Subcutaneous abdominal adipose tissue (tissue), 5 donors: ENCODE results near the gene MACF1.
A peak's percentile ranks its signal among the peaks of the same experiment; 100 is the strongest.
"Not testable (repeated sequence)": the region's sequence is repeated elsewhere in the genome, so short reads cannot be mapped to it uniquely, and the experiment has no call there.

Experiments used
- H3K27ac ChIP-seq: one replicate; pipeline ENCODE4 v1.7.0; 2013; ENCODE audit warnings: low read depth, mild to moderate bottlenecking, inconsistent platforms, low read length, moderate library complexity
- H3K27me3 ChIP-seq, 5 donors: one replicate each; pipeline ENCODE4 v1.7.0; 2013; ENCODE audit warnings: low read length in 5 of 5, inconsistent platforms in 1 of 5; ENCODE audit not compliant: control insufficient read depth in 5 of 5, insufficient read depth in 4 of 5
- H3K36me3 ChIP-seq, 5 donors: one replicate each; pipeline ENCODE4 v1.7.0; 2013; ENCODE audit warnings: low read length in 5 of 5; ENCODE audit not compliant: control insufficient read depth in 5 of 5, insufficient read depth in 5 of 5
- H3K4me1 ChIP-seq, 5 donors: one replicate each; pipeline ENCODE4 v1.7.0; 2013; ENCODE audit warnings: low read length in 5 of 5, mild to moderate bottlenecking in 3 of 5, moderate library complexity in 1 of 5; ENCODE audit not compliant: control insufficient read depth in 5 of 5, insufficient read depth in 5 of 5
- H3K4me3 ChIP-seq, 5 donors: one replicate each; pipeline ENCODE4 v1.7.0; 2013; ENCODE audit warnings: low read length in 5 of 5, low read depth in 1 of 5
- H3K9ac ChIP-seq, 5 donors: one replicate each; pipeline ENCODE4 v1.7.0; 2013; ENCODE audit warnings: low read length in 5 of 5, mild to moderate bottlenecking in 4 of 5, moderate library complexity in 3 of 5
- H3K9me3 ChIP-seq, 5 donors: one replicate each; pipeline ENCODE4 v1.7.0; 2013; ENCODE audit warnings: low read length in 5 of 5; ENCODE audit not compliant: control insufficient read depth in 5 of 5
- donor health status: healthy.
- donor health status: healthy.
- donor health status: healthy.
- donor health status: healthy.
- donor health status: healthy.

Gene MACF1

DNA sequence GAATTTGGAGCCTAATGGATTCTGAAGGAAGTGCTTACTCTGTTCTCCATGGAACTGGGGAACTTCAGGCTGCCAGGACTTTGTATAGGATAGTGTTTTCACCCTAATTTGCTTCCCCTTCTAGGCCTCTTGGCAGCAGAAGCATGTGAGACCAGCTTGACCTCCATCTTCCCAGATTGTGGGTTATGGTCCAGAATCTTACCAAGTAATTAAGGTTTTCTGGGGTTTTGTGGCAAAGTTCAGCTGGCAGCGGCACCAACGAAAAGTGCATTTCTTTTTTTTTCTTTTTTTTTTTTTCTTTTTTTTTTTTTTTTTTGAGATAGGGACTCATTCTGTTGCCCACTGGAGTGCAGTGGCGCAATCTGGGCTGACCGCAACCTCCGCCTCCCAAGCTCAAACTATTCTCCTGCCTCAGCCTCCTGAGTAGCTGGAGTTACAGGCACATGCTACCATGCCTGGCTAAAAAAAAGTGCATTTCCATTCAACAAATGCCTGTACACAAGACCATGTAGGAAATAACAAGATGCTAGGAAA lies 283.6 kb downstream of the MACF1 start:
- Histone ChIP-seq H3K36me3 (peaks cover 13 to 47% (median 42%) of the 10 kb centered on the region in 5 donors), H3K4me3 (no peak overlapping the region), H3K9me3 (no peaks in the 10 kb centered on the region), H3K27me3 (peaks cover 0 to 12% (median 9%) of the 10 kb centered on the region in 5 donors), H3K9ac (no peak overlapping the region), H3K4me1 (peaks cover 0 to 16% (median 7%) of the 10 kb centered on the region in 5 donors), H3K27ac (no peak overlapping the region)

- Histone ChIP-seq H3K4me3 (no peak overlapping the region), H3K9me3 (no peaks in the 10 kb centered on the region), H3K27ac (no peak overlapping the region), H3K27me3 (peaks cover 0 to 16% (median 12%) of the 10 kb centered on the region in 5 donors), H3K36me3 (peaks cover 13 to 39% (median 36%) of the 10 kb centered on the region in 5 donors), H3K4me1 (peaks cover 0 to 16% (median 7%) of the 10 kb centered on the region in 5 donors), H3K9ac (no peak overlapping the region)
Measured at GRCh38 chr1:39488793-39489566, 284.5 kb downstream of the MACF1 start.

DNA sequence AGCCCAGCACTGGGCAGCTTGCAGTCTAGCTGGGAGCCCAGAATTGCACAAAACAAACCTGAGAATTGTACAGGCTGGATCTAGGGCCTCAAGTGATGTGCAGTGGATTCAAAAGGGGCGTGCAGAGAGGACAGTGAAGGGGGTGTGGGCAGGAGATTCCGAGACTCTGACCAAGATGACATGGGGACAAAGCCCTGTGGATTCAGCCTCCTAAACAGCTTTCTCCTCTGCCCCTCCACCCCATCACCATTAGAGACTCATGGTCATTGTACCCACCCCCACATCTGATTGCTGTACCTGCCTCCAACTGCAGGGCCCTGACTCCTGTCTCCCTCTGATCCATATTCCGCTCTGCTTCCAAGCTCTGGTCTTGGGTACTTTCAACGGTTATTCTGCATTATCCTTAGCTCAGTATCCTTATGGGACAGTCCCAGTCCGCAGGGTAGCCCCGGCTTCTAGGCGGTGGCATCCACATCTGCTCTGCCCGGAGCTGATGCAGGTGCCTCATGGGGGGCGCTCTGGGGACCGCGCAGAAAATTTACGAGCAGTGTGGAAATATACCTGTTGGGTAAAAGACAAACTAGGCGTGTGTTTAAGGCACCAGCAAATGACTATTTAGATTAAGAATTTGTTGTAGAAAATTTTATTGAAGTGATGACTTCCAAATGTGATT lies 285.2 kb downstream of the MACF1 start:
- Histone ChIP-seq H3K9ac (no peak overlapping the region), H3K4me3 (no peak overlapping the region)

DNA sequence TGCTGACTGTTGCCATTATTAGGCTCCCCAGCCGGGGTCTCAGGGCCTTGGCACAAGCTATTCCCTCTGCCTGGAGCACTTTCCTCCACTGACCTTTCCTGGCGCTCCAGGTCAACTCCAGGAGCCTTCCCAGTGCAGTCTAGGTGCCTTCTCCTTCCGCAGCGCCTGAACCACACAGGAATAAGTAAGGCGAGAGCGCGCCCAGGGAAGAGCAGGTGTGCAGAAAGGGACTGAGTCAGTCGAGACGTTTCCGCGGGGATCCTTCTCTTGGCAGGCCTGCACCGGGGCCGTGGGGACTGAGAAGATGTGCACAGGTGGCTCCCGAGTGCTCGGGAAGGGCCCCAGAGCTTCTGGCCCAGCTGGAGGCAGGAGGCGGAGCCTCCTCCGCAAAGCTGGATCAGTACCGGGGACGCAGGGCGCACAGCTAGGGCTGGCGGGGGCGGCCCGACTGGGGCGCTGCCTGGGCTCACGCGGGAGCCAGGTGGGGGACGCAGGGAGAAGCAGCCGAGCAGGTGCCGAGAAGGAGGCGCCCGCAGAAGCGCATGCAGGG lies 286.2 kb downstream of the MACF1 start:
- Histone ChIP-seq H3K9ac (no peak overlapping the region), H3K36me3 (peaks cover 9 to 24% (median 22%) of the 10 kb centered on the region in 5 donors), H3K4me1 (peaks cover 0 to 10% (median 7%) of the 10 kb centered on the region in 5 donors), H3K27ac (no peak overlapping the region), H3K27me3 (peaks cover 0 to 17% (median 12%) of the 10 kb centered on the region in 5 donors), H3K4me3 (peak overlapping the region in 4 of 5 donors; percentile 22 to 66 (median 53)), H3K9me3 (no peaks in the 10 kb centered on the region)

More for the DNA sequence above, 285.2 kb downstream of the MACF1 start:
- Histone ChIP-seq H3K4me1 (peaks cover 0 to 16% (median 7%) of the 10 kb centered on the region in 5 donors), H3K9me3 (no peaks in the 10 kb centered on the region), H3K36me3 (peaks cover 12 to 33% (median 32%) of the 10 kb centered on the region in 5 donors), H3K27ac (no peak overlapping the region), H3K27me3 (peaks cover 0 to 16% (median 12%) of the 10 kb centered on the region in 5 donors)

DNA sequence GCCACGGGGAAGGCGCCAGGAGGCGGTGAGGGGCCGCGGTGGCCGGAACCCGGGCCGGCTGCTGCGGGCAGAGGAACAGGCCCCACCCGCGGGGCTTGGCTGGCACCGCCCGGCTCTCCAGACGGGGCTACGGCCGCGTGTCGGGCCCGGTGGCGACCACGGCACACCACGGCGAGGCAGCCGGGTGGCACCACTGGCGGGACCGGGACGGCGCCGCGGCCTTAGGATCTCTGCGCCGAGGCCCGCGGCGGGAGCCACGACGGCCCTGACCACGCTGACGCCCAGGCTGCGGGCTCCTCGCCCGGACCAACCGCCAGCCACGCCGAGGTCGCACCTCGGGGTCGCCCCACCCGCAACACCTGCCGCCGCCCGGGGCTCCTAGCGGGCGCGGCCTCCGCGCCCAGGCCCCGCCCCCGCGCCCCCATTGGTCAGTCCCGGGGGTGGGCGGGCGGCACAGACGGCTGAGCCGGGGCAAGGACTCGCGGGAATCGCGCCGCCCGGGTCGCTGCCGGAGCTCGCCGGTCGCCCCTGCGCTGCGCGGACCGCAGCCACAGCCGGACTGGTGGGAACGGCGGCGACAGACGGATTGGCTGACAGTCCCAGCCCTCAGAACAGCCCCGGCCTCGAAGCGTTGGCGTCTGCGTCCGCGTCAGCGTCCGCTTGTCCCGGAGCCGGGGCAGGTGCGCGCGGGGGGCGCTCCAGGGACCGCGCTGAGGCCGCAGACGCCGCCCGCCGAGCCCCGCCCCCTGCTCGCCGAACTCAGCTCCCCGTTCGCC lies 286.8 kb downstream of the MACF1 start, which contains the start of gene BMP8A:
Gene BMP8A (plus strand): TSS at position 491 of the 776 bp plus-strand sequence. CDS start 356 bp downstream, outside the sequence.
- Histone ChIP-seq H3K27ac (no peak within 1 kb of the TSS), H3K9me3 (no peaks in the 10 kb centered on the region), H3K4me1 (peaks cover 0 to 10% (median 7%) of the 10 kb centered on the region in 5 donors), H3K27me3 (peaks cover 0 to 17% (median 12%) of the 10 kb centered on the region in 5 donors), H3K36me3 (peaks cover 5 to 17% (median 16%) of the 10 kb centered on the region in 5 donors), H3K9ac (no peak within 1 kb of the TSS), H3K4me3 (peak within 1 kb of the TSS in 4 of 5 donors; percentile 22 to 66 (median 53))

DNA sequence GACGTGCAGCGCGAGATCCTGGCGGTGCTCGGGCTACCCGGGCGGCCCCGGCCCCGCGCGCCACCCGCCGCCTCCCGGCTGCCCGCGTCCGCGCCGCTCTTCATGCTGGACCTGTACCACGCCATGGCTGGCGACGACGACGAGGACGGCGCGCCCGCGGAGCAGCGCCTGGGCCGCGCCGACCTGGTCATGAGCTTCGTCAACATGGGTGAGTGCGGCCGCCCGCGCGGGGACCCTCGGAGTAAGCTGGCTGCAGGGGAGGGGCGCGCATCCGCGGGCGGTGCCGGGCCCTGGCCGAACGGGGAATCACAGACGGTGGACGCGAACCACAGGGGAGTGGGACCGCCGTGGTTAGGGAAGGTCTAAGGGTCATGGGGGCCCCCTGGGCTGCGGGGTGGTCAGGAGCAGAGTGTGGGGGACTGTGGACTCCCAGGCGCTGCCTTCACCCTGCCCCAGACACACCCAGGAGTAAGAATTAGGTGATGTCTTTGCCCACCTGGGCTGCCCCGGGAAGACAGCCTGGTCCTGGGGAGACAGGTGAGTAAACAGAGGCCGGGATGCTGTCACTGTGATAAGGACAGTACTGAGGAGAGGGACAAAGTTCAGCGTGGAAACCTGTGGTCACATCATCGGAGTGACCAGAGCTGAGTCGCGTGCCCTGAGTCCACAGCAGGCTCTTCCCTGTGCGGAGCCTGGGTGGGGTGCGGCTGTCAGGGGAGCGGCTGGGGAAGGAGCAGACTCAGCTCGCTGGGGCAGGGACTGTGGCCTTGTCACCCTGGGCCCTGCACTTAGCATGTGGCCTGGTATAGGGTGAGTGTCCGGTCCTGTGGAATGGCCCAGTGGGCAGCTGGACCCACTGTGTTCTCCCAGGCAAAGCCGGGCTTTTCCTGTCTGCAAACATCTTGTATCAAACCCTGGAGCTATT lies 287.9 kb downstream of the MACF1 start:
- H3K27ac ChIP-seq, H3K36me3 ChIP-seq, H3K9ac ChIP-seq, H3K4me3 ChIP-seq, H3K9me3 ChIP-seq: not testable (repeated sequence)
- peaks cover 0 to 17% (median 12%) of the 10 kb centered on the region in 5 donors for H3K27me3 ChIP-seq
- peaks cover 0 to 10% (median 7%) of the 10 kb centered on the region in 5 donors for H3K4me1 ChIP-seq

- not testable (repeated sequence) for H3K36me3 ChIP-seq, H3K4me3 ChIP-seq, H3K9ac ChIP-seq, H3K27ac ChIP-seq, H3K9me3 ChIP-seq
- peaks cover 0 to 17% (median 12%) of the 10 kb centered on the region in 5 donors for H3K27me3 ChIP-seq
- H3K4me1 ChIP-seq: peaks cover 0 to 10% (median 7%) of the 10 kb centered on the region in 5 donors
Measured at GRCh38 chr1:39493043-39493810, 288.7 kb downstream of the MACF1 start.

GRCh38 chr1:39494671-39495410 lies 290.3 kb downstream of the MACF1 start:
- H3K27me3 ChIP-seq: peaks cover 0 to 17% (median 12%) of the 10 kb centered on the region in 5 donors
- H3K36me3 ChIP-seq: no peaks in the 10 kb centered on the region
- no peak overlapping the region for H3K4me3 ChIP-seq
- no peak overlapping the region for H3K9ac ChIP-seq
- no peaks in the 10 kb centered on the region for H3K9me3 ChIP-seq
- H3K27ac ChIP-seq: no peak overlapping the region
- H3K4me1 ChIP-seq: peaks cover 0 to 15% (median 7%) of the 10 kb centered on the region in 5 donors
